GM21526 (cell line): ENCODE results near the gene GGA3.

Source experiments
- ATAC-seq: cut with Tn5 transposase; IDR thresholded peaks from one replicate; pipeline ENCODE4 v1.9.1; 2021; ENCODE audit warnings: moderate library complexity; ENCODE audit not compliant: unreplicated experiment, low FRiP score

The GGA3 gene

GRCh38 chr17:75250009-75250471, 11.4 kb downstream of the GGA3 start:
- peak; percentile 89 for ATAC-seq

DNA sequence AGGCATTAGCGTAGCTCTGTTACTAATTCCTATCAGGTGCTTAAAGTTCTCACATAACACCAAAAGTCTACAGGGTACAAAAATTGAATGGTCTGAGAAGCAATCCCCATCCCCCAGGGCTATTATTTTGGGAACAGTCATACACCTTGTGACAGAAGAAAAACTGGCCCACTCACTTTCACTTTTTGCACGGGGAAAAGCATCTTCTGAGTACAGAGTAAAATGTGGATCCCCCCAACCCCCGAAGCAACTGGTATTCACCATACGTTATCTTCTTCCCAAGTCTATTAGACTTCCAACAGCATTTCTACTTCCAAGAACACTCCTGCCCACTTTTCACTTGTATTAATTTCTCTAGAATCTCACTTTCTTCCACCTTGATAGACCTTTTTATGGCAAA, 11.8 kb downstream of the GGA3 start:
- no peak for ATAC-seq

DNA sequence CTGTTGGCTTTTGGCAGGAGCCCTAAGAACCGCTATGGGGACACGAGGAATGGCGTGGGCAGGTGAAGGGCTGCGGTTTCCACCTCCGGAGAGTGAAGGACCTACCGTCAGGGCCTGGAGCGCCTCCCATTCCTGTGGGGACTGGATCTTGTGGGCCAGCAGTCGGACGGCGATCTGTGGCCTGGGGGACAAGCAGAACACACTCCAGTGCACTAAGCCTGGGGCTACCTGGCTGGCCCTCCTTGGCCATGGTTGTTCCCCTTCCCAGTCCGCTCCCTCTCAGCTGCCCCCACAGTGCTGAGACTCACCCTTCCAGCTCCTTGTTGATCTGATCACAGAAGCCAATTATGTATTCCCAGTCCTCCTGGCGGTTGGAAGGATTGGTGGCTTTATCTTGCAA, 15.0 kb downstream of the GGA3 start:
- no peak for ATAC-seq

- ATAC-seq: no peak
These were observed 16.4 kb downstream of the GGA3 start for GRCh38 chr17:75245011-75245410.

DNA sequence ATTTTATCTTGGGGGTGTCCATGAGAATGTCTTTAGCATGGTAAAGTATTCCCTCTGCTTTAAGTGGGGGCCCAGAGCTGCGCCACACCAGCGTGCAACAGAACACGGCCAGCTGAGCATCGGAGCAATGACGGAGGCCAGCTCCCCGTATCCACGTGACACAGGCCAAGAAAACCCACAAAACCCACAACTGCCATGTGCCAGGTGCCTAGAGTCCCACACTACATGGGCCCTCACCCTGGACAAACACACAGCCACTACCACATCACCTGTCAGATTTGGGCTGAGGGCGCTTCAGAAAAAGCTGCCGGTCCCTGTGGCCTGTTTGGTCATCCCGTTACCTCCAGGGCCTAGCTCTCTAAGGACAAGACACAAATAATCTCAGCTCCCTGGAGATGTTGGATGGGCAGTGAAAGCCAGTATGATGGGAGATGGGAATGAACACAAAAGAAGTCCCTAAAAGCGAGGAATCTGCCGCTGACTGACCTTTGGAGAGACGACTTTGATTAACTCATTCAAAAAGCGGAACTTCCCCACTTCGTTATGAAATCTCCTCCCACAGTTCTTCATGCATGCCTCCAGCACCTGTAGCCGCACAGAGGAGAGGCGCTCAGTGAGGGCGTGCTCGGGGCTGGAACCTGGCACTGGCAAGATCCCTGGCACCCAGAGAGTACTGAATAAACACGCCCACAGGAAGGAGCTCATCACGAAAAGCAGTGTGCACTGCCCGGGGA, 17.1 kb downstream of the GGA3 start:
- no peak for ATAC-seq

- ATAC-seq: no peak
These were observed 18.9 kb downstream of the GGA3 start for GRCh38 chr17:75242461-75243042.

- no peak for ATAC-seq
These were observed 19.4 kb downstream of the GGA3 start for GRCh38 chr17:75241996-75242460.

- no peak for ATAC-seq
These were observed 19.9 kb downstream of the GGA3 start for GRCh38 chr17:75241502-75241901.

DNA sequence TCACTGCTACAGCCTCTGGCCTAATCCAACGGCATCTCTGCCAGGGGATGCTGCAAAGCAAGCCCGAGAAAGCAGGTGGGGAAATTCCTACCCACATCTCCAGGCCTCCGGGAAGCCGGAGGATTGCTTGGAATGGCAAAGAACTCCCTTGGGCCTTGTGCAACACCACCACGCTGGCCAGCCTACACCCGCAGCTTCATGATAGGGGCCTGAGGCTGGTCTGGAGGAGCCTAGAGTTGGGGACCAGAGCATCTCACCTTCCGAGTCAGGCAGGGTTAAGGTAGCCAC, 20.3 kb downstream of the GGA3 start:
- no peak for ATAC-seq

DNA sequence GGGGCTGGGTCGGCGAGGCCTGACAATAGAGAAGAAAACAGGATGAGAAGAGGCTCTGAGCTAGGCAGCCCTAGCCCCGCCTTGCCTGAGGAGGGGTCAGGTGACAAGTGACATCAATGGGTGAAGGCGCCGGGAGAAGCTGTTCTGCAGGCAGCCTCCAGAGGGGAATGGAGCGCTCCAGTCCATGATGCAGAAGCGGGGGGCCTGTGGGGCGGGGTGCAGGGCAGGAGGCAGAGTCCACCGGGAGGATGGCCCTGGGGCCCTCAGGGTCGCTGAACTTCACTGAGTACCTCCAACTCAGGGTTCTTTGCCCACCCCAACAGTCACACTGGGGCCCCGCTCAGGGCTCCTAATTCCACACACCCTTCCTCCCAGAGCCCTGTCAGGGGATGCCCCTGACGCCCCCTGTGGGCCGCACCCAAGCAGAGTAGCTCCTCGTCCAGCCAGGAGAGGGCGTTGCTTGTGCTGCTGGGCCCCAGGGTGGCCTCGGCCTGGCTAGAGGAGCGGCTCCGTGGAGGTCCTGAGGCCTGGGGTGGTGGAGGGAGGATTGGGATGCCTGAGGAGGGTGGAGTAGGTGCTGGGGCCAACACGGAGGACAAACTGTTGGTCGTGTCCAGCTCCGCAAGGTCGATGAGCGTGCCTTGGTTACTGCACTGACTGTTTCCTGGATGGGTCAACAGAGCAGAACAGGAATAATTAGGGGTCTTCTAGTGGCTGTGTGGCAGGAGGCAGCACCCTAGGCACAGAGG, 20.8 kb downstream of the GGA3 start:
- no peak for ATAC-seq

GRCh38 chr17:75239778-75240393, 21.5 kb downstream of the GGA3 start:
- no peak for ATAC-seq

GRCh38 chr17:75239214-75239613, 22.2 kb downstream of the GGA3 start:
- ATAC-seq: no peak

GRCh38 chr17:75238684-75239191, 22.7 kb downstream of the GGA3 start:
- ATAC-seq: no peak

DNA sequence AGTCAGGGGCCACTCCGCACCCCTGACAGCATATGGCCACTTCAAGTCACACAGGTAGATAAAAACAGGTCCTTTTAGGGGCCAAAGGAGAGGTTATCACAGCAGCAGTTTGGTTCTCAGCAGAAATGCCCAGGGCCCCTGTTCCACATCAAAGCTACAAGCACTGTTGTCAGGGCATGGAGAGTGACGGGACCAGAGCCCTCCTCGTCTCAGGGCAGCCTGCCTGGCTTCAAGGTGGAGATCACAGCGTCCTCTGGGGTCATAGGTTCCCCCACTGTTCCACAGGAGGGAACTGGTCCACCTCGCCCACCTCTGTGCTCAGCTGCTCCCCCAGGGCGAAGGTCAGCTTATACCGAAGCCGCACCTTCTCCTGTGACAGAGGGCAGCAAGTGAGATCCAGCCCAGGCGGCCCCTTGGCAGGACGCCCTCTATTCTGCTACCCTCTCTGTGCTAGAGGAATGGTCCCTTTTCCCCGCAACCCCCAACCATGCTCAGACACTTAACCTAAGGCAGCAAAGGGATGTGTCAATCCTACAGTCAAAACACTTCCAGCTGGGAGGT, 23.3 kb downstream of the GGA3 start:
- ATAC-seq: no peak

- no peak for ATAC-seq
These were observed 24.0 kb downstream of the GGA3 start for GRCh38 chr17:75237100-75238014.

GRCh38 chr17:75232786-75233185, 28.6 kb downstream of the GGA3 start:
- ATAC-seq: no peak

DNA sequence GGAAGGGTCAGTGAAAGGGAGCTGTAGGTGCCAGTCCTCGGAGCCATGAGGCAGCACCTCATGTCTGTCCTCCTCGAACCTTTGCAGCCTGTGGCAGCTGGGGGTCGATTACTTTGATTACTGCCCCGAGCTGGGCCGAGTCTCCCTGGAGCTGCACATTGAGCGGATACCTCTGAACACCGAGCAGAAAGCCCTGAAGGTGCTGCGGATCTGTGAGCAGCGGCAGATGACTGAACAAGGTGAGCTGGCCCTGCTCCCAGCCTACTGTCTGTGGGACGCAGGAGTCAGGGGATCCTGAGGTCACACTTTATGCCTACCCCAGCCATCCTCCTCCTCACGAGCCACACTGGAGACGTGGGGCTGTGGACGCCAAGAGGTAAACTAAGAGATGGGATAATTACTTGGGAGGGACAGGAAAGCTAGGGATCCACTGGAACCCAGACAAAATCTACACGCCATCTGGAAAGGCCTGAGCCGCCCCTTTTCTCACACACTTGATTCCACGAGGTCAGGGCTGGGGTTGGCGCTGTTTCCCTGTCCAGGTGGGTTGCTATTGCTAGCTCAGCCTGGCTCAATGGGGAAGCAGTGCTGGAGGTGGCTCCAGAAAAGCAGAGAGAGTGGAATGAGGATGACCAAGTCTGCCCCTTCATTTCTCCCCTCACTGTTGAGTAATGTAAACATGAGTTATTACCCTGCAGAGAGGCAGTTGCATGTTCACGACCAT, 29.5 kb downstream of the GGA3 start:
- no peak for ATAC-seq

GRCh38 chr17:75231071-75231470, 30.3 kb downstream of the GGA3 start:
- no peak for ATAC-seq

GRCh38 chr17:75228847-75229246, 32.6 kb downstream of the GGA3 start:
- ATAC-seq: no peak
